ENCODE measurements around the gene ASB15.

Gene ASB15

GRCh38 chr7:123570390-123571182 lies 31.0 kb upstream of the ASB15 start:
- no peak overlapping the region for H3K9ac ChIP-seq (ENCODE audit: low read length in 2 of 2)
- no peaks in the 10 kb centered on the region for H3K36me3 ChIP-seq (ENCODE audit: control insufficient read depth in 2 of 2, insufficient read depth in 2 of 2, low read length in 2 of 2)
- H3K27ac ChIP-seq (ENCODE audit: low read length), result no peak overlapping the region
- H3K27me3 ChIP-seq (ENCODE audit: control insufficient read depth in 1 of 2, insufficient read depth in 2 of 2, low read length in 2 of 2), result no peaks in the 10 kb centered on the region
- H3K4me1 ChIP-seq (ENCODE audit: control insufficient read depth, insufficient read depth, low read length), result no peaks in the 10 kb centered on the region
- no peak overlapping the region for H3K4me3 ChIP-seq (ENCODE audit: low read length in 2 of 2)
- no peaks in the 10 kb centered on the region for H3K9me3 ChIP-seq (ENCODE audit: control insufficient read depth in 2 of 2, low read length in 2 of 2)

DNA sequence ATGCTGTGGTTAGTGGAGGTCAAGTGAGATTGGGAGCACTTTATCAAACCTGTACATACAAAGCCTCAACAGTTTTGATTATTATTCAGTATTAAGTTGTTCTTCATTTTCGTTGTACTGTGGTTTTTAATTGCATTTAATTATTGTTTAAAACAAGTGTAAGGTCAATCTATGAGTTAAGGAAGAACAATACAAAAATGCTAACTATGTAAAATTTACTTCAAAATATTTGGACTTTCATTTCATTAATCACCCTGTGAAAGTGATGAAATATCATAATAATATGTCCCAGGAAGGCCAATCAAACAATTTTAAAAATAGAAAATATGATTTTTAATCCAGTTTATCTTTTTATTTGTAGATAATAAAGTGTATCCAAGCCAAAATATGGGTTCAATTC lies 30.4 kb upstream of the ASB15 start:
- Histone ChIP-seq H3K9ac (ENCODE audit: low read length in 2 of 2) (no peak overlapping the region), H3K27me3 (ENCODE audit: control insufficient read depth in 1 of 2, insufficient read depth in 2 of 2, low read length in 2 of 2) (no peaks in the 10 kb centered on the region), H3K9me3 (ENCODE audit: control insufficient read depth in 2 of 2, low read length in 2 of 2) (no peaks in the 10 kb centered on the region), H3K27ac (ENCODE audit: low read length) (no peak overlapping the region), H3K36me3 (ENCODE audit: control insufficient read depth in 2 of 2, insufficient read depth in 2 of 2, low read length in 2 of 2) (no peaks in the 10 kb centered on the region), H3K4me1 (ENCODE audit: control insufficient read depth, insufficient read depth, low read length) (no peaks in the 10 kb centered on the region), H3K4me3 (ENCODE audit: low read length in 2 of 2) (no peak overlapping the region)

- H3K9me3 ChIP-seq (ENCODE audit: control insufficient read depth in 2 of 2, low read length in 2 of 2), result no peaks in the 10 kb centered on the region
- H3K4me3 ChIP-seq (ENCODE audit: low read length in 2 of 2), result no peak overlapping the region
- no peaks in the 10 kb centered on the region for H3K36me3 ChIP-seq (ENCODE audit: control insufficient read depth in 2 of 2, insufficient read depth in 2 of 2, low read length in 2 of 2)
- H3K9ac ChIP-seq (ENCODE audit: low read length in 2 of 2), result no peak overlapping the region
- H3K27me3 ChIP-seq (ENCODE audit: control insufficient read depth in 1 of 2, insufficient read depth in 2 of 2, low read length in 2 of 2), result no peaks in the 10 kb centered on the region
- no peaks in the 10 kb centered on the region for H3K4me1 ChIP-seq (ENCODE audit: control insufficient read depth, insufficient read depth, low read length)
- no peak overlapping the region for H3K27ac ChIP-seq (ENCODE audit: low read length)
Measured at GRCh38 chr7:123571684-123572083, 29.9 kb upstream of the ASB15 start.

GRCh38 chr7:123573341-123573740 lies 28.3 kb upstream of the ASB15 start:
- Histone ChIP-seq H3K4me1 (ENCODE audit: control insufficient read depth, insufficient read depth, low read length) (no peaks in the 10 kb centered on the region), H3K36me3 (ENCODE audit: control insufficient read depth in 2 of 2, insufficient read depth in 2 of 2, low read length in 2 of 2) (no peaks in the 10 kb centered on the region), H3K9me3 (ENCODE audit: control insufficient read depth in 2 of 2, low read length in 2 of 2) (no peaks in the 10 kb centered on the region), H3K27ac (ENCODE audit: low read length) (no peak overlapping the region), H3K9ac (ENCODE audit: low read length in 2 of 2) (no peak overlapping the region), H3K4me3 (ENCODE audit: low read length in 2 of 2) (no peak overlapping the region), H3K27me3 (ENCODE audit: control insufficient read depth in 1 of 2, insufficient read depth in 2 of 2, low read length in 2 of 2) (no peaks in the 10 kb centered on the region)

DNA sequence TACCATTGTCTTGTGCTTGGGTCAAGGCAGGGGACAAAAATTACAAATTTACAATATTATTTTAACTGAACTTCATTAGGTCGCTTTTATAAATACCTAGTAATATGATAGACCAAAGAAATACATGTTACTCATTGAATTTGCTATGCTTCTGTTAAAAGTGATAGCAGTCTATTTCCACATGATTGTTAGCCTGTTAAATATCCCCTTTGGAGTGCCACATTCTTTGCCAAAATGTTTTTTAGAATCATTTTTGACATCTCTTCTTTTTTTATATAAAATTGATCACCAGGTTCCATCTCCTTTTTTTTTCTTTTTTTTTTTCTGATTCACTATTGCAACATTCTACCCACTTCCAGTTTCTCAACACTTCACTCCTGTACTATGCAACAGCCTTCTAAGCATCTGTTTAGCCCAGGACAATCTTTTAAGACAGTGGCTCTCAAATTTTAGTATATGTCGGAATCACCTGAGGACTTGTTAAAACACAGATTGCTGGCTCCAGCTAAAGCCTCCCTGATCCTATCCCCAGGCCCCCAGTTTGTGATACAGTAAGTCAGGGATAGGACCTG lies 27.6 kb upstream of the ASB15 start:
- no peak overlapping the region for H3K9ac ChIP-seq (ENCODE audit: low read length in 2 of 2)
- H3K9me3 ChIP-seq (ENCODE audit: control insufficient read depth in 2 of 2, low read length in 2 of 2), result no peaks in the 10 kb centered on the region
- H3K27ac ChIP-seq (ENCODE audit: low read length), result no peak overlapping the region
- H3K36me3 ChIP-seq (ENCODE audit: control insufficient read depth in 2 of 2, insufficient read depth in 2 of 2, low read length in 2 of 2), result no peaks in the 10 kb centered on the region
- no peaks in the 10 kb centered on the region for H3K27me3 ChIP-seq (ENCODE audit: control insufficient read depth in 1 of 2, insufficient read depth in 2 of 2, low read length in 2 of 2)
- H3K4me3 ChIP-seq (ENCODE audit: low read length in 2 of 2), result no peak overlapping the region
- no peaks in the 10 kb centered on the region for H3K4me1 ChIP-seq (ENCODE audit: control insufficient read depth, insufficient read depth, low read length)

DNA sequence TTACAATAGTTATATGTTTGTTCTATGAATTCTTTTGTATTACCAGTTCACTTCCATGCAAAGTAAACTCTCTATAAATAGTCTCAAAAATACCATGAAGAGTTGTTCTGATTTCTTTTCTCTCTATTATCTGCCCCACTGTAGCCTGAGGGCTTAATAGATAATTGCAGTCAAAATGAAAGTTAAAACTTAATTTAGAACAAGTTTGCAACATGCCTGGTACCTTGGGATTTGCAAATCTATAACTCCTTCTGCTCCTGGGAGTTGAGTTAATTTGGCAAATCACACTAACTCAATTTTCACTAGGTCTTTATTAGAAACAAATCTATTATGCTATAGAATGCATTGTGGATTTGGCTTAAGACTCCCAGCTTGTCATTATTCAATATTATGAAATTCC lies 22.2 kb upstream of the ASB15 start:
- Histone ChIP-seq H3K27ac (ENCODE audit: low read length) (no peak overlapping the region), H3K4me1 (ENCODE audit: control insufficient read depth, insufficient read depth, low read length) (no peaks in the 10 kb centered on the region), H3K9ac (ENCODE audit: low read length in 2 of 2) (no peak overlapping the region), H3K9me3 (ENCODE audit: control insufficient read depth in 2 of 2, low read length in 2 of 2) (no peaks in the 10 kb centered on the region), H3K4me3 (ENCODE audit: low read length in 2 of 2) (no peak overlapping the region), H3K27me3 (ENCODE audit: control insufficient read depth in 1 of 2, insufficient read depth in 2 of 2, low read length in 2 of 2) (no peaks in the 10 kb centered on the region), H3K36me3 (ENCODE audit: control insufficient read depth in 2 of 2, insufficient read depth in 2 of 2, low read length in 2 of 2) (no peaks in the 10 kb centered on the region)

- H3K4me1 ChIP-seq (ENCODE audit: control insufficient read depth, insufficient read depth, low read length), result no peaks in the 10 kb centered on the region
- H3K36me3 ChIP-seq (ENCODE audit: control insufficient read depth in 2 of 2, insufficient read depth in 2 of 2, low read length in 2 of 2), result no peaks in the 10 kb centered on the region
- no peak overlapping the region for H3K4me3 ChIP-seq (ENCODE audit: low read length in 2 of 2)
- no peak overlapping the region for H3K9ac ChIP-seq (ENCODE audit: low read length in 2 of 2)
- no peaks in the 10 kb centered on the region for H3K27me3 ChIP-seq (ENCODE audit: control insufficient read depth in 1 of 2, insufficient read depth in 2 of 2, low read length in 2 of 2)
- H3K9me3 ChIP-seq (ENCODE audit: control insufficient read depth in 2 of 2, low read length in 2 of 2), result no peaks in the 10 kb centered on the region
- H3K27ac ChIP-seq (ENCODE audit: low read length), result no peak overlapping the region
Measured at GRCh38 chr7:123580406-123581161, 21.0 kb upstream of the ASB15 start.

DNA sequence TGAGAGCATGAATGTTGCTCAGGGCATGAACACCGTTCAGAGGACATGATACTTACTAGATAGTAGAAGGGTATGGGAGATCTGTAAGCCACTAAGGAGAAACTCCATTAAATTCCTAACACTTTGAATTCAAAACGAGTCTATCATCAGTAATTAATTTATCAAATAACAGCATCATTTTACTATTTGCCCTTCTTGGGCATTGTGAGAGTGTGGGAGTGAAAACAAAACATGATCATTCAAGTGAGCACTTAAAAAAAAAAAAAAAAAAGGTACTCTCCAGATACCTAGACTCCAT lies 20.5 kb upstream of the ASB15 start:
- no peak overlapping the region for H3K9ac ChIP-seq (ENCODE audit: low read length in 2 of 2)
- no peak overlapping the region for H3K27ac ChIP-seq (ENCODE audit: low read length)
- no peaks in the 10 kb centered on the region for H3K36me3 ChIP-seq (ENCODE audit: control insufficient read depth in 2 of 2, insufficient read depth in 2 of 2, low read length in 2 of 2)
- no peak overlapping the region for H3K4me3 ChIP-seq (ENCODE audit: low read length in 2 of 2)
- H3K27me3 ChIP-seq (ENCODE audit: control insufficient read depth in 1 of 2, insufficient read depth in 2 of 2, low read length in 2 of 2), result no peaks in the 10 kb centered on the region
- H3K9me3 ChIP-seq (ENCODE audit: control insufficient read depth in 2 of 2, low read length in 2 of 2), result no peaks in the 10 kb centered on the region
- no peaks in the 10 kb centered on the region for H3K4me1 ChIP-seq (ENCODE audit: control insufficient read depth, insufficient read depth, low read length)

GRCh38 chr7:123583821-123584220 lies 17.8 kb upstream of the ASB15 start:
- Histone ChIP-seq H3K27ac (ENCODE audit: low read length) (no peak overlapping the region), H3K9me3 (ENCODE audit: control insufficient read depth in 2 of 2, low read length in 2 of 2) (no peaks in the 10 kb centered on the region), H3K4me1 (ENCODE audit: control insufficient read depth, insufficient read depth, low read length) (no peaks in the 10 kb centered on the region), H3K9ac (ENCODE audit: low read length in 2 of 2) (no peak overlapping the region), H3K36me3 (ENCODE audit: control insufficient read depth in 2 of 2, insufficient read depth in 2 of 2, low read length in 2 of 2) (no peaks in the 10 kb centered on the region), H3K4me3 (ENCODE audit: low read length in 2 of 2) (no peak overlapping the region), H3K27me3 (ENCODE audit: control insufficient read depth in 1 of 2, insufficient read depth in 2 of 2, low read length in 2 of 2) (no peaks in the 10 kb centered on the region)

- H3K9ac ChIP-seq (ENCODE audit: low read length in 2 of 2), result no peak overlapping the region
- H3K4me3 ChIP-seq (ENCODE audit: low read length in 2 of 2), result no peak overlapping the region
- H3K27ac ChIP-seq (ENCODE audit: low read length), result no peak overlapping the region
- no peaks in the 10 kb centered on the region for H3K4me1 ChIP-seq (ENCODE audit: control insufficient read depth, insufficient read depth, low read length)
- H3K27me3 ChIP-seq (ENCODE audit: control insufficient read depth in 1 of 2, insufficient read depth in 2 of 2, low read length in 2 of 2), result no peaks in the 10 kb centered on the region
- H3K9me3 ChIP-seq (ENCODE audit: control insufficient read depth in 2 of 2, low read length in 2 of 2), result no peaks in the 10 kb centered on the region
- H3K36me3 ChIP-seq (ENCODE audit: control insufficient read depth in 2 of 2, insufficient read depth in 2 of 2, low read length in 2 of 2), result no peaks in the 10 kb centered on the region
Measured at GRCh38 chr7:123588376-123588775, 13.2 kb upstream of the ASB15 start.

DNA sequence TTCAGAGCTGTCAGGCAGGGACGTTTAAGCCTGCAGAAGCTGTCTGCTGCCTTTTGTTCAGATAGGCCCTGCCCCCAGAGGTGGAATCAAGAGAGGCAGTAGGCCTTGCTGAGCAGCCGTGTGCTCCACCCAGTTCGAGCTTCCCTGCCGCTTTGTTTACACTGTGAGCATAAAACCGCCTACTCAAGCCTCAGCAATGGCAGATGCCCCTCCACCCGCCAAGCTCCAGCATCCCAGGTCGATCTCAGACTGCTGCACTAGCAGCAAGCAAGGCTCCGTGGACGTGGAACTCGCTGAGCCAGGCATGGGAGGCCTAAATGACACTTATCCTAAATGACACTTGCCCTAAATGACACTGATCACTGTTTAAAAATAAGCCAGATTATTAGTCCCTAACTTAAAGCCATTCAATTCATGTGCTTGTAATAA lies 6.8 kb upstream of the ASB15 start:
- Histone ChIP-seq H3K27ac (ENCODE audit: low read length) (no peak overlapping the region), H3K9ac (ENCODE audit: low read length in 2 of 2) (no peak overlapping the region), H3K9me3 (ENCODE audit: control insufficient read depth in 2 of 2, low read length in 2 of 2) (no peaks in the 10 kb centered on the region), H3K27me3 (ENCODE audit: control insufficient read depth in 1 of 2, insufficient read depth in 2 of 2, low read length in 2 of 2) (no peaks in the 10 kb centered on the region), H3K4me1 (ENCODE audit: control insufficient read depth, insufficient read depth, low read length) (no peaks in the 10 kb centered on the region), H3K4me3 (ENCODE audit: low read length in 2 of 2) (no peak overlapping the region), H3K36me3 (ENCODE audit: control insufficient read depth in 2 of 2, insufficient read depth in 2 of 2, low read length in 2 of 2) (no peaks in the 10 kb centered on the region)
